ENCODE data around the gene GAGE13.
"Not testable (repeated sequence)": the region's sequence is repeated elsewhere in the genome, so short reads cannot be mapped to it uniquely, and the experiment has no call there.

The GAGE13 gene

DNA sequence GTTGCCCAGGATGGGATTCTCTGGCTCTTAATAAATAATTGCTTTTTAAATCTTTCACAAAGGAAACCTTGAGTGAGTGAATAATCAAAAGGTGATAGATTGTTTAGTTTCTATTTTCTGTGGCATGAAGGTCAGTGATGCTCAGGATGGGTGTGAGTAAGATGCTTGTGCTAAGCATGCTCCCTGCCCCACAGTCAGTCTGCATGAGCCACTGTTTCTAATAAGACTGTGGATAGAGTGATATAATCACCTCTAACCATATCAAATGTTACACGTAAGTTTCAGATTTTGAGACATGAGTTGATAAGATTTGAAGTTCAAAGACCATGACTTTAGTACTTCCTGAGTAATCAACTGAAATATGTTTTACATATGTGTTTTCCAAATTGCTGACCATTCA is 30.7 kb upstream of the GAGE13 start:
- no peaks in the 10 kb centered on the region for H3K4me1 ChIP-seq (ENCODE audit: insufficient read depth, low read length, severe bottlenecking)
- H3F3A ChIP-seq (ENCODE audit: insufficient read depth, low read length): no peaks in the 10 kb centered on the region

DNA sequence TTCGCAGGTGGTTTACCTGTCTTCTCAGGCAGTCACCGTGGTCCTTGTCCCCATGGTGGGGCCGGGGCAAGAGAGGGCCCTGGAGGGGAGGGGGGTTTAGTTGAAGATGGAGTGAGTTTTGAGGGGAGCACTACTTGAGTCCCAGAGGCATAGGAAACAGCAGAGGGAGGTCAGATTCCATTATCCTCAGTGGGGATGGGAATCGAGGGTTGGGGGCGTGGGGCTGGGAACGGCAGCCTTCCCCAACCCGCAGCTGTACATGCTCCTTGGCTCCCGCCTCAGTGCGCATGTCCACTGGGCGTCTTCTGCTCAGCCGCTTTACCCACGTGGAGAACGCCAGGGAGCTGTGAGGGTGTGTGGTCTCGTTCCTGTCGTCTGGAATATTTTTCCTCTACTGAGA is 28.0 kb upstream of the GAGE13 start, which contains the start of gene GAGE10:
Gene GAGE10 (plus strand): TSS at position 301 of the 400 bp plus-strand sequence. CDS start 1,214 bp downstream, outside the sequence.
- Histone ChIP-seq H3K27ac (ENCODE audit: low read depth, low read length, poor library complexity, severe bottlenecking) (no peak within 1 kb of the TSS), H3K36me3 (ENCODE audit: insufficient read depth, low read length) (no peaks in the 10 kb centered on the region), H4K20me1 (ENCODE audit: insufficient read depth, low read length) (no peaks in the 10 kb centered on the region), H3K4me3 (ENCODE audit: low read depth, low read length, poor library complexity, severe bottlenecking) (no peak within 1 kb of the TSS), H3K9me3 (ENCODE audit: low read length) (no peaks in the 10 kb centered on the region), H3K79me2 (ENCODE audit: insufficient read depth, low read length) (no peaks in the 10 kb centered on the region), H3K4me2 (ENCODE audit: low read length) (no peak within 1 kb of the TSS), H3K9me2 (ENCODE audit: low read depth, low read length) (no peaks in the 10 kb centered on the region), H2AFZ (ENCODE audit: low read length) (no peak within 1 kb of the TSS), H3F3A (ENCODE audit: insufficient read depth, low read length) (no peaks in the 10 kb centered on the region), H3K9ac (ENCODE audit: low read length) (no peak within 1 kb of the TSS), H3K4me1 (ENCODE audit: insufficient read depth, low read length, severe bottlenecking) (no peaks in the 10 kb centered on the region), H3K27me3 (ENCODE audit: insufficient read depth, low read length) (no peaks in the 10 kb centered on the region)
- TF ChIP-seq EZH2 (IDR thresholded peaks at IDR 0.05; ENCODE audit: borderline replicate concordance, low read length): no peak

More for the DNA sequence above, 30.7 kb upstream of the GAGE13 start:
- Histone ChIP-seq H2AFZ (ENCODE audit: low read length) (no peak overlapping the region), H3K36me3 (ENCODE audit: insufficient read depth, low read length) (no peaks in the 10 kb centered on the region), H3K27me3 (ENCODE audit: insufficient read depth, low read length) (no peaks in the 10 kb centered on the region), H3K9me3 (ENCODE audit: low read length) (no peaks in the 10 kb centered on the region), H3K27ac (ENCODE audit: low read depth, low read length, poor library complexity, severe bottlenecking) (no peak overlapping the region), H3K4me2 (ENCODE audit: low read length) (no peak overlapping the region), H3K9me2 (ENCODE audit: low read depth, low read length) (no peaks in the 10 kb centered on the region), H3K4me3 (ENCODE audit: low read depth, low read length, poor library complexity, severe bottlenecking) (no peak overlapping the region), H3K79me2 (ENCODE audit: insufficient read depth, low read length) (no peaks in the 10 kb centered on the region), H4K20me1 (ENCODE audit: insufficient read depth, low read length) (no peaks in the 10 kb centered on the region), H3K9ac (ENCODE audit: low read length) (no peak overlapping the region)
- TF ChIP-seq, protein P1, sequence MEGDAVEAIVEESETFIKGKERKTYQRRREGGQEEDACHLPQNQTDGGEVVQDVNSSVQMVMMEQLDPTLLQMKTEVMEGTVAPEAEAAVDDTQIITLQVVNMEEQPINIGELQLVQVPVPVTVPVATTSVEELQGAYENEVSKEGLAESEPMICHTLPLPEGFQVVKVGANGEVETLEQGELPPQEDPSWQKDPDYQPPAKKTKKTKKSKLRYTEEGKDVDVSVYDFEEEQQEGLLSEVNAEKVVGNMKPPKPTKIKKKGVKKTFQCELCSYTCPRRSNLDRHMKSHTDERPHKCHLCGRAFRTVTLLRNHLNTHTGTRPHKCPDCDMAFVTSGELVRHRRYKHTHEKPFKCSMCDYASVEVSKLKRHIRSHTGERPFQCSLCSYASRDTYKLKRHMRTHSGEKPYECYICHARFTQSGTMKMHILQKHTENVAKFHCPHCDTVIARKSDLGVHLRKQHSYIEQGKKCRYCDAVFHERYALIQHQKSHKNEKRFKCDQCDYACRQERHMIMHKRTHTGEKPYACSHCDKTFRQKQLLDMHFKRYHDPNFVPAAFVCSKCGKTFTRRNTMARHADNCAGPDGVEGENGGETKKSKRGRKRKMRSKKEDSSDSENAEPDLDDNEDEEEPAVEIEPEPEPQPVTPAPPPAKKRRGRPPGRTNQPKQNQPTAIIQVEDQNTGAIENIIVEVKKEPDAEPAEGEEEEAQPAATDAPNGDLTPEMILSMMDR (IDR thresholded peaks at IDR 0.05; ENCODE audit: low read length): no peak
- no peak for TF ChIP-seq EZH2 (IDR thresholded peaks at IDR 0.05; ENCODE audit: borderline replicate concordance, low read length)

DNA sequence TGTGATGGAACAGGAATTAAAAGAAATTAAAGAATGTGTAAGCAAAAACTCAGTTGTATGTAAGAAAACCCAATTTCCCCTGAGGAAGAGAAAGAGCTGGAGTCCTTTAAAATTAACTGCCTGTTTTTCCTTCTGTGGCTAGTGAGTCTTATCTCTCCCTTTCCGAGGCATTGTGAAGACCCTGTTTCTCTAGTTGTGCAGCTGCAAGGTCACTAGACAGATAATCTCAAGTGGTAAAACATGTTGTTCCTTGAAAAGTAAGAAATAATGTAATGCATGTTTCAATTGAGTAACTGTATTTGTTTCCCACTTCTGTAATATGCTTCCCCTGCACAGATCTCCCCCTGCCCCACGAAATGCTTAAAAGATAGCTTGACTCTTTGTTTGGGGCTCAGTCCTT is 23.6 kb upstream of the GAGE13 start:
- not testable (repeated sequence) for H3K4me2 ChIP-seq (ENCODE audit: low read length); H4K20me1 ChIP-seq (ENCODE audit: insufficient read depth, low read length); H3K79me2 ChIP-seq (ENCODE audit: insufficient read depth, low read length); H3K9me3 ChIP-seq (ENCODE audit: low read length); H3K27me3 ChIP-seq (ENCODE audit: insufficient read depth, low read length); H3F3A ChIP-seq (ENCODE audit: insufficient read depth, low read length); H3K9ac ChIP-seq (ENCODE audit: low read length); H3K27ac ChIP-seq (ENCODE audit: low read depth, low read length, poor library complexity, severe bottlenecking); H3K4me3 ChIP-seq (ENCODE audit: low read depth, low read length, poor library complexity, severe bottlenecking); H2AFZ ChIP-seq (ENCODE audit: low read length); H3K36me3 ChIP-seq (ENCODE audit: insufficient read depth, low read length); H3K9me2 ChIP-seq (ENCODE audit: low read depth, low read length)
- H3K4me1 ChIP-seq (ENCODE audit: insufficient read depth, low read length, severe bottlenecking): peaks cover 14% of the 10 kb centered on the region

DNA sequence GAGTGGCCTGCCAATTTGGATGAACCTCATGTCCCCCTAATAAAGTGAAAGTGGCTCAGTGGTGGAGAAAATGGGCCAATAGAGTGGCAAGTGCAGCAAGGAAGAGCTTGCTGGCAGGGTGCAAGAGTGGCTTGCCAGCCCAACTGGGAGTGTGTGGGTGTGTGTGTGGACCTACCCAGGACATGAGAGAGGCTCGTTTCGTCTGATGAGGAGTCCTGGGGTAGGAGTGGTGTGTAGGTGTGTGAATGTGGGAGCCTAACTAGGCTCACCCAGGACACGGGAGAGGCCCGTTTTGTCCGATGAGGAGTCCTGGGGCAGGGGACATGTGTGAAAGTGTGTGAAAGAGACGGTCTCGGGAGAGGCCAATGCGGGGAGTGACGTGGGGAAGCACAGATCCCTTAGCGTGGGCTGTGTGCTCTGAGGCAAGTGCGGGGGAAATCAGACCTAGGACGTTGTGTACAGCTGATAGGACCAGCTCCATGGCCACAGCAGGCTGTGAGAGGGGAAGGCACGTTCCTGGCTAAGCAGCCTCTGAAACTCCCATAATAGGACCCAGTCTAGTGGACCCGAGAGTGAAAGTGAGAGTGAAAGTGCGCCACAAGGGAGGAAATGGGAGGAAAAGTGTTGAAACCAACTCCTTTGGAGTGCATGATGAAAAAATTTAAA is 22.6 kb upstream of the GAGE13 start:
- Histone ChIP-seq H3K4me1 (ENCODE audit: insufficient read depth, low read length, severe bottlenecking) (peaks cover 14% of the 10 kb centered on the region), H3K27ac (ENCODE audit: low read depth, low read length, poor library complexity, severe bottlenecking) (no peak overlapping the region), H2AFZ (ENCODE audit: low read length) (0 out of 2 replicates have a peak overlapping the region, but pooled peaks have one; percentile 25)

More for the DNA sequence above, 22.6 kb upstream of the GAGE13 start:
- peak overlapping the region; percentile 40 for H3K4me3 ChIP-seq (ENCODE audit: low read depth, low read length, poor library complexity, severe bottlenecking)
- H3K9me3 ChIP-seq (ENCODE audit: low read length): no peaks in the 10 kb centered on the region
- no peaks in the 10 kb centered on the region for H3K9me2 ChIP-seq (ENCODE audit: low read depth, low read length)
- no peaks in the 10 kb centered on the region for H3F3A ChIP-seq (ENCODE audit: insufficient read depth, low read length)
- H3K4me2 ChIP-seq (ENCODE audit: low read length): peak overlapping the region; percentile 62
- H3K27me3 ChIP-seq (ENCODE audit: insufficient read depth, low read length): no peaks in the 10 kb centered on the region
- no peaks in the 10 kb centered on the region for H3K36me3 ChIP-seq (ENCODE audit: insufficient read depth, low read length)
- H3K9ac ChIP-seq (ENCODE audit: low read length): no peak overlapping the region; the same call in 1 of the 2 replicates
- TF ChIP-seq EZH2 (IDR thresholded peaks at IDR 0.05; ENCODE audit: borderline replicate concordance, low read length): no peak
- TF ChIP-seq, protein P1 (IDR thresholded peaks at IDR 0.05; ENCODE audit: low read length): no peak
- H3K79me2 ChIP-seq (ENCODE audit: insufficient read depth, low read length): no peaks in the 10 kb centered on the region
- H4K20me1 ChIP-seq (ENCODE audit: insufficient read depth, low read length): no peaks in the 10 kb centered on the region

Data from OCI-LY1 (cell line).